Measurements from ENCODE around the gene IGSF21. TPM values are rescaled to one million over a fixed set of nuclear protein-coding genes. Genes with fewer than 3 reads are reported as not detected.

Gene IGSF21
- polyA plus RNA-seq, 1 donor (not counting 4 experiments of a cell fraction or from before 2014, with no cell fraction given): not detected

- dilution Hi-C loops (cut with MboI; ENCODE audit: extremely low pct_ligation_motif_present, low sequenced_read_pairs): no loop called here
- FAIRE-seq (no peak), DNase-seq (ENCODE audit: low read depth, low spot score) (no peak)
- no peaks in the 10 kb centered on the region for H4K20me1 ChIP-seq (ENCODE audit: control insufficient read depth, extremely low read depth, insufficient read depth, low read length)
- TF ChIP-seq EZH2 (IDR thresholded peaks at IDR 0.05; ENCODE audit: low read length): no peak
- no peak for TF ChIP-seq CTCF (optimal IDR thresholded peaks at IDR 0.05 in 1 of 3, IDR thresholded peaks at IDR 0.05 in 1 of 3, conservative IDR thresholded peaks at IDR 0.05 in 1 of 3; ENCODE audit: extremely low read depth in 1 of 3, insufficient read depth in 2 of 3, low read length in 3 of 3)
- no peaks in the 10 kb centered on the region for H3K27me3 ChIP-seq (ENCODE audit: control insufficient read depth, extremely low read depth, insufficient read depth, low read length)
- no peak overlapping the region for H3K27ac ChIP-seq (ENCODE audit: control insufficient read depth, insufficient read depth, low read length)
- H3K4me3 ChIP-seq (ENCODE audit: control insufficient read depth in 2 of 3, extremely low read depth in 1 of 3, insufficient read depth in 2 of 3, low read depth in 1 of 3, low read length in 3 of 3): no peak overlapping the region
- no peaks in the 10 kb centered on the region for H3K79me2 ChIP-seq (ENCODE audit: control insufficient read depth, insufficient read depth, low read length)
- H3K9me1 ChIP-seq (ENCODE audit: control insufficient read depth, extremely low read depth, insufficient read depth, low read length): no peaks in the 10 kb centered on the region
- no peaks in the 10 kb centered on the region for H3K4me1 ChIP-seq (ENCODE audit: control insufficient read depth, extremely low read depth, insufficient read depth, low read length)
- no peaks in the 10 kb centered on the region for H3K9me3 ChIP-seq (ENCODE audit: control insufficient read depth, low read depth, low read length)
- no peak overlapping the region for H2AFZ ChIP-seq (ENCODE audit: control insufficient read depth, low read length)
- no peak overlapping the region for H3K4me2 ChIP-seq (ENCODE audit: control insufficient read depth, extremely low read depth, insufficient read depth, low read depth, low read length)
- H3K36me3 ChIP-seq (ENCODE audit: control insufficient read depth in 2 of 2, extremely low read depth in 1 of 2, insufficient read depth in 2 of 2, low read length in 2 of 2): no peaks in the 10 kb centered on the region
- no peak overlapping the region for H3K9ac ChIP-seq (ENCODE audit: control insufficient read depth, extremely low read depth, insufficient read depth, low read length)
These were observed 154.3 kb downstream of the IGSF21 start for GRCh38 chr1:18261891-18262290.

- no peaks in the 10 kb centered on the region for H3K4me1 ChIP-seq (ENCODE audit: control insufficient read depth, extremely low read depth, insufficient read depth, low read length)
- H3K27ac ChIP-seq (ENCODE audit: control insufficient read depth, insufficient read depth, low read length): no peak overlapping the region
- no peaks in the 10 kb centered on the region for H3K9me1 ChIP-seq (ENCODE audit: control insufficient read depth, extremely low read depth, insufficient read depth, low read length)
- dilution Hi-C loops (cut with MboI; ENCODE audit: extremely low pct_ligation_motif_present, low sequenced_read_pairs): no loop called here
- FAIRE-seq (no peak), DNase-seq (ENCODE audit: low read depth, low spot score) (no peak)
- no peaks in the 10 kb centered on the region for H4K20me1 ChIP-seq (ENCODE audit: control insufficient read depth, extremely low read depth, insufficient read depth, low read length)
- no peak overlapping the region for H2AFZ ChIP-seq (ENCODE audit: control insufficient read depth, low read length)
- TF ChIP-seq CTCF (optimal IDR thresholded peaks at IDR 0.05 in 1 of 3, IDR thresholded peaks at IDR 0.05 in 1 of 3, conservative IDR thresholded peaks at IDR 0.05 in 1 of 3; ENCODE audit: extremely low read depth in 1 of 3, insufficient read depth in 2 of 3, low read length in 3 of 3): no peak
- TF ChIP-seq EZH2 (IDR thresholded peaks at IDR 0.05; ENCODE audit: low read length): no peak
- no peaks in the 10 kb centered on the region for H3K79me2 ChIP-seq (ENCODE audit: control insufficient read depth, insufficient read depth, low read length)
- no peak overlapping the region for H3K4me2 ChIP-seq (ENCODE audit: control insufficient read depth, extremely low read depth, insufficient read depth, low read depth, low read length)
- no peaks in the 10 kb centered on the region for H3K9me3 ChIP-seq (ENCODE audit: control insufficient read depth, low read depth, low read length)
- no peak overlapping the region for H3K4me3 ChIP-seq (ENCODE audit: control insufficient read depth in 2 of 3, extremely low read depth in 1 of 3, insufficient read depth in 2 of 3, low read depth in 1 of 3, low read length in 3 of 3)
- H3K36me3 ChIP-seq (ENCODE audit: control insufficient read depth in 2 of 2, extremely low read depth in 1 of 2, insufficient read depth in 2 of 2, low read length in 2 of 2): no peaks in the 10 kb centered on the region
- H3K9ac ChIP-seq (ENCODE audit: control insufficient read depth, extremely low read depth, insufficient read depth, low read length): no peak overlapping the region
- no peaks in the 10 kb centered on the region for H3K27me3 ChIP-seq (ENCODE audit: control insufficient read depth, extremely low read depth, insufficient read depth, low read length)
These were observed 155.1 kb downstream of the IGSF21 start for GRCh38 chr1:18262726-18263125.

Measured in keratinocyte (primary cell).